ENCODE data around the gene ARHGAP25.

The ARHGAP25 gene

GRCh38 chr2:68855550-68855949 lies 120.9 kb downstream of the ARHGAP25 start:
- no peak for TF ChIP-seq REST (IDR thresholded peaks at IDR 0.05; ENCODE audit: low read depth)
- no peak for TF ChIP-seq USF1 (IDR thresholded peaks at IDR 0.05)
- no peak for TF ChIP-seq ZBTB7A (IDR thresholded peaks at IDR 0.05; ENCODE audit: low read depth)
- TF ChIP-seq MAX (IDR thresholded peaks at IDR 0.05), result no peak
- no peak for TF ChIP-seq CEBPB (IDR thresholded peaks at IDR 0.05)
- no peak for TF ChIP-seq TAF1 (IDR thresholded peaks at IDR 0.05; ENCODE audit: low read depth)
- TF ChIP-seq EP300 (IDR thresholded peaks at IDR 0.05; ENCODE audit: borderline replicate concordance), result no peak
- no peak for TF ChIP-seq YY1 (IDR thresholded peaks at IDR 0.05; ENCODE audit: low read depth)
- no peak for TF ChIP-seq FOXM1 (IDR thresholded peaks at IDR 0.05; ENCODE audit: borderline replicate concordance, low read depth)
- TF ChIP-seq TCF12 (IDR thresholded peaks at IDR 0.05; ENCODE audit: low read depth), result no peak

GRCh38 chr2:68857202-68857845 lies 122.7 kb downstream of the ARHGAP25 start:
- TF ChIP-seq MAX (IDR thresholded peaks at IDR 0.05), result no peak
- TF ChIP-seq ZBTB7A (IDR thresholded peaks at IDR 0.05; ENCODE audit: low read depth), result no peak
- TF ChIP-seq EGR1 (IDR thresholded peaks at IDR 0.05), result no peak
- no peak for TF ChIP-seq USF1 (IDR thresholded peaks at IDR 0.05)
- no peak for TF ChIP-seq TAF1 (IDR thresholded peaks at IDR 0.05; ENCODE audit: low read depth)
- TF ChIP-seq CREB1 (IDR thresholded peaks at IDR 0.05; ENCODE audit: low read depth), result no peak
- no peak for TF ChIP-seq TEAD4 (IDR thresholded peaks at IDR 0.05)
- no peak for TF ChIP-seq YY1 (IDR thresholded peaks at IDR 0.05; ENCODE audit: low read depth)
- TF ChIP-seq NFIC (IDR thresholded peaks at IDR 0.05), result no peak
- no peak for TF ChIP-seq FOXM1 (IDR thresholded peaks at IDR 0.05; ENCODE audit: borderline replicate concordance, low read depth)

GRCh38 chr2:68857855-68858456 lies 123.3 kb downstream of the ARHGAP25 start:
- no peak for TF ChIP-seq TCF12 (IDR thresholded peaks at IDR 0.05; ENCODE audit: low read depth)
- TF ChIP-seq FOXM1 (IDR thresholded peaks at IDR 0.05; ENCODE audit: borderline replicate concordance, low read depth), result no peak
- no peak for TF ChIP-seq CREB1 (IDR thresholded peaks at IDR 0.05; ENCODE audit: low read depth)
- TF ChIP-seq EGR1 (IDR thresholded peaks at IDR 0.05), result no peak
- no peak for TF ChIP-seq ZBTB7A (IDR thresholded peaks at IDR 0.05; ENCODE audit: low read depth)
- TF ChIP-seq CEBPB (IDR thresholded peaks at IDR 0.05), result no peak
- TF ChIP-seq TEAD4 (IDR thresholded peaks at IDR 0.05), result no peak
- TF ChIP-seq MAX (IDR thresholded peaks at IDR 0.05), result no peak

GRCh38 chr2:68860111-68860510 lies 125.5 kb downstream of the ARHGAP25 start:
- TF ChIP-seq REST (IDR thresholded peaks at IDR 0.05; ENCODE audit: low read depth) (no peak), YY1 (IDR thresholded peaks at IDR 0.05; ENCODE audit: low read depth) (no peak)

- TF ChIP-seq CREB1 (IDR thresholded peaks at IDR 0.05; ENCODE audit: low read depth), result no peak
- TF ChIP-seq TCF12 (IDR thresholded peaks at IDR 0.05; ENCODE audit: low read depth), result no peak
- TF ChIP-seq TEAD4 (IDR thresholded peaks at IDR 0.05), result no peak
- no peak for TF ChIP-seq ZBTB7A (IDR thresholded peaks at IDR 0.05; ENCODE audit: low read depth)
- TF ChIP-seq MAX (IDR thresholded peaks at IDR 0.05), result no peak
- no peak for TF ChIP-seq USF1 (IDR thresholded peaks at IDR 0.05)
- TF ChIP-seq TAF1 (IDR thresholded peaks at IDR 0.05; ENCODE audit: low read depth), result no peak
- no peak for TF ChIP-seq NFIC (IDR thresholded peaks at IDR 0.05)
- TF ChIP-seq EP300 (IDR thresholded peaks at IDR 0.05; ENCODE audit: borderline replicate concordance), result no peak
- no peak for TF ChIP-seq FOXM1 (IDR thresholded peaks at IDR 0.05; ENCODE audit: borderline replicate concordance, low read depth)
- no peak for TF ChIP-seq REST (IDR thresholded peaks at IDR 0.05; ENCODE audit: low read depth)
- no peak for TF ChIP-seq RAD21 (IDR thresholded peaks at IDR 0.05; ENCODE audit: low read depth)
- TF ChIP-seq EGR1 (IDR thresholded peaks at IDR 0.05), result no peak
- no peak for TF ChIP-seq CEBPB (IDR thresholded peaks at IDR 0.05)
- no peak for TF ChIP-seq YY1 (IDR thresholded peaks at IDR 0.05; ENCODE audit: low read depth)
Measured at GRCh38 chr2:68861330-68861729, 126.7 kb downstream of the ARHGAP25 start.

Data from Ishikawa (cell line).